Vagina (tissue), 2 donors: ENCODE measurements around the gene AHSG. TPM values are rescaled to one million over a fixed set of nuclear protein-coding genes. Genes with fewer than 3 reads are reported as not detected.

Experiments used
- DNase-seq, 2 donors: peaks; one replicate each; pipeline ENCODE4 v3.0.0-alpha.2; 2017; ENCODE audit errors: extremely low spot score in 2 of 2
- H3K27ac ChIP-seq: fragments of 200-600 bp; sonication (generic); one replicate; pipeline ENCODE4 v1.5.1; 2019
- H3K27me3 ChIP-seq: fragments of 200-600 bp; sonication (generic); one replicate; pipeline ENCODE4 v1.5.1; 2019
- H3K36me3 ChIP-seq, 2 donors: fragments of 200-600 bp; sonication (generic); one replicate each; pipeline ENCODE4 v1.5.1; 2017 to 2019
- H3K4me1 ChIP-seq: fragments of 200-600 bp; sonication (generic); one replicate; pipeline ENCODE4 v1.5.1; 2019
- H3K4me3 ChIP-seq, 2 donors: fragments of 200-600 bp; sonication (generic); 1 replicate in 1 of 2; 2 replicates in 1 of 2; pipeline ENCODE4 v1.5.1; 2016 to 2019
- H3K9me3 ChIP-seq: fragments of 200-600 bp; sonication (generic); one replicate; pipeline ENCODE4 v1.5.1; 2019
- CTCF ChIP-seq, 3 experiments: fragments of 450-650 bp in 2 of 3; fragments of 200-600 bp in 1 of 3; sonication (generic) in 1 of 3; IDR thresholded peaks; one replicate each; pipeline ENCODE4 v1.5.1; 2017 to 2019; ENCODE audit warnings: antibody characterized with exemption in 3 of 3, mild to moderate bottlenecking in 2 of 3, moderate library complexity in 2 of 3
- POLR2A ChIP-seq, 2 donors: fragments of 450-650 bp; IDR thresholded peaks; one replicate each; pipeline ENCODE4 v1.6.1; 2017; ENCODE audit warnings: antibody characterized with exemption in 2 of 2, mild to moderate bottlenecking in 2 of 2, moderate library complexity in 2 of 2
- POLR2AphosphoS5 ChIP-seq, 2 donors: sonication (generic); formaldehyde crosslinking; IDR thresholded peaks; one replicate each; pipeline ENCODE4 v1.9.0; 2017; ENCODE audit warnings: antibody characterized with exemption in 2 of 2, mild to moderate bottlenecking in 2 of 2, low read depth in 1 of 2; ENCODE audit not compliant: insufficient read depth in 1 of 2
- intact Hi-C: fragments of 100-400 bp; cut with DNase I; formaldehyde crosslinking; loops from one replicate; pipeline ENCODE4 v1.15.1; 2023
- total RNA-seq: library from RNA; depleted of rRNA; stranded (reverse); fragments of >200 nt; gene quantifications from one replicate; pipeline ENCODE4 v1.2.3, GENCODE V29; 2016

The AHSG gene
- total RNA-seq, 1 donor from 2014 or later: not detected

- intact Hi-C loops: no loop called here
- no peaks in the 10 kb centered on the region for H3K4me1 ChIP-seq
- no peak for DNase-seq
- TF ChIP-seq CTCF (IDR thresholded peaks at IDR 0.05) (no peak), POLR2AphosphoS5 (IDR thresholded peaks at IDR 0.05; ENCODE audit: insufficient read depth in 1 of 2, low read depth in 1 of 2) (no peak), POLR2A (IDR thresholded peaks at IDR 0.05) (no peak)
- no peaks in the 10 kb centered on the region for H3K27me3 ChIP-seq
- no peaks in the 10 kb centered on the region for H3K36me3 ChIP-seq
- no peak overlapping the region for H3K27ac ChIP-seq
- no peaks in the 10 kb centered on the region for H3K9me3 ChIP-seq
- no peak overlapping the region for H3K4me3 ChIP-seq
These were observed 41.1 kb downstream of the AHSG start for GRCh38 chr3:186653984-186654383.

GRCh38 chr3:186663361-186664118 is 50.7 kb downstream of the AHSG start:
- H3K4me3 ChIP-seq: no peak overlapping the region
- no peaks in the 10 kb centered on the region for H3K36me3 ChIP-seq
- no peaks in the 10 kb centered on the region for H3K9me3 ChIP-seq
- no peaks in the 10 kb centered on the region for H3K4me1 ChIP-seq
- no peak overlapping the region for H3K27ac ChIP-seq
- no peak for DNase-seq
- TF ChIP-seq POLR2A (IDR thresholded peaks at IDR 0.05): no peak
- no peak for TF ChIP-seq POLR2AphosphoS5 (IDR thresholded peaks at IDR 0.05; ENCODE audit: insufficient read depth in 1 of 2, low read depth in 1 of 2)
- TF ChIP-seq CTCF (IDR thresholded peaks at IDR 0.05): no peak
- intact Hi-C loops: no loop called here
- H3K27me3 ChIP-seq: no peaks in the 10 kb centered on the region

GRCh38 chr3:186664119-186664495 is 51.2 kb downstream of the AHSG start:
- intact Hi-C loops: no loop called here
- no peak for DNase-seq
- TF ChIP-seq CTCF (IDR thresholded peaks at IDR 0.05): no peak
- no peak for TF ChIP-seq POLR2AphosphoS5 (IDR thresholded peaks at IDR 0.05; ENCODE audit: insufficient read depth in 1 of 2, low read depth in 1 of 2)
- TF ChIP-seq POLR2A (IDR thresholded peaks at IDR 0.05): no peak
- no peaks in the 10 kb centered on the region for H3K4me1 ChIP-seq
- no peak overlapping the region for H3K4me3 ChIP-seq
- no peaks in the 10 kb centered on the region for H3K27me3 ChIP-seq
- no peaks in the 10 kb centered on the region for H3K36me3 ChIP-seq
- H3K27ac ChIP-seq: no peak overlapping the region
- no peaks in the 10 kb centered on the region for H3K9me3 ChIP-seq

- Histone ChIP-seq H3K4me3 (no peak overlapping the region), H3K27me3 (no peaks in the 10 kb centered on the region), H3K27ac (no peak overlapping the region), H3K9me3 (no peaks in the 10 kb centered on the region), H3K4me1 (no peaks in the 10 kb centered on the region), H3K36me3 (no peaks in the 10 kb centered on the region)
- intact Hi-C loops: no loop called here
- TF ChIP-seq POLR2A (IDR thresholded peaks at IDR 0.05): no peak
- no peak for TF ChIP-seq POLR2AphosphoS5 (IDR thresholded peaks at IDR 0.05; ENCODE audit: insufficient read depth in 1 of 2, low read depth in 1 of 2)
- no peak for TF ChIP-seq CTCF (IDR thresholded peaks at IDR 0.05)
- no peak for DNase-seq
These were observed 51.6 kb downstream of the AHSG start for GRCh38 chr3:186664506-186664905.

GRCh38 chr3:186665625-186666188 is 52.8 kb downstream of the AHSG start, which contains the start of gene HRG:
Gene HRG, plus strand, starts transcription at chr3:186666014. Its CDS starts 18 bp downstream, at chr3:186666032.
- Histone ChIP-seq H3K36me3 (no peaks in the 10 kb centered on the region), H3K4me1 (no peaks in the 10 kb centered on the region), H3K27ac (no peak within 1 kb of the TSS), H3K27me3 (no peaks in the 10 kb centered on the region), H3K4me3 (no peak within 1 kb of the TSS), H3K9me3 (no peaks in the 10 kb centered on the region)
- intact Hi-C loops: loop anchor here (5.0 kb wide), 1 partner anchor 573 kb away; no protein-coding TSS in a partner anchor
- no peak for TF ChIP-seq CTCF (IDR thresholded peaks at IDR 0.05)
- TF ChIP-seq POLR2AphosphoS5 (IDR thresholded peaks at IDR 0.05; ENCODE audit: insufficient read depth in 1 of 2, low read depth in 1 of 2): no peak
- no peak for TF ChIP-seq POLR2A (IDR thresholded peaks at IDR 0.05)
- no peak for DNase-seq
